DND-41 (cell line): Measurements from ENCODE around the gene CCDC169.

Experiments used
- EZH2 ChIP-seq: IDR thresholded peaks from 3 replicates; pipeline ENCODE4 v1.6.1; 2012; ENCODE audit warnings: borderline replicate concordance, low read depth, mild to moderate bottlenecking, moderate library complexity, low read length, inconsistent platforms; ENCODE audit not compliant: severe bottlenecking
- TF ChIP-seq, protein P1 (sequence below): IDR thresholded peaks from 2 replicates; pipeline ENCODE4 v1.5.1; 2012; ENCODE audit warnings: borderline replicate concordance, low read length, moderate library complexity, mild to moderate bottlenecking; ENCODE audit not compliant: poor library complexity, severe bottlenecking; ENCODE audit errors: extremely low read depth

DNA sequence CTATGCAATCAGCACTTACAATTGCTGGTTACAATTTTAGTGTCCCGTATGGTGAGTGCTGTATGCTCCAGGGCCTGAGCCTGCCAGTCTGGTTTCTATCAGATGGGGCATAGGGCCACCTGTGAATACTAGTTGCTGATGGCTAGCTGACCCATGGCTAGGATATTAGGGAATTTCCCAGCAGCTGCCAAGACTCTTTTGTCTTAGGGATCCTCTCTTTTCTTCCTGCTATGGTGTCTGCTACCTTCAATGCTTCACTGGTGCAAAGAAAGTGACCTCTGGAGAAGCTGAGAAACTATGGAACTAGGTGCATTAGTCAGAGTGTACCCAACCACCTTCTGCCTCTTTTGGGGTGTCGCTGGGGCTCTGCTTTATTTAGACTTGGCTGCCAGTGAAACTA lies 11.6 kb downstream of the CCDC169 start:
- TF ChIP-seq EZH2, result no peak
- TF ChIP-seq, protein P1, sequence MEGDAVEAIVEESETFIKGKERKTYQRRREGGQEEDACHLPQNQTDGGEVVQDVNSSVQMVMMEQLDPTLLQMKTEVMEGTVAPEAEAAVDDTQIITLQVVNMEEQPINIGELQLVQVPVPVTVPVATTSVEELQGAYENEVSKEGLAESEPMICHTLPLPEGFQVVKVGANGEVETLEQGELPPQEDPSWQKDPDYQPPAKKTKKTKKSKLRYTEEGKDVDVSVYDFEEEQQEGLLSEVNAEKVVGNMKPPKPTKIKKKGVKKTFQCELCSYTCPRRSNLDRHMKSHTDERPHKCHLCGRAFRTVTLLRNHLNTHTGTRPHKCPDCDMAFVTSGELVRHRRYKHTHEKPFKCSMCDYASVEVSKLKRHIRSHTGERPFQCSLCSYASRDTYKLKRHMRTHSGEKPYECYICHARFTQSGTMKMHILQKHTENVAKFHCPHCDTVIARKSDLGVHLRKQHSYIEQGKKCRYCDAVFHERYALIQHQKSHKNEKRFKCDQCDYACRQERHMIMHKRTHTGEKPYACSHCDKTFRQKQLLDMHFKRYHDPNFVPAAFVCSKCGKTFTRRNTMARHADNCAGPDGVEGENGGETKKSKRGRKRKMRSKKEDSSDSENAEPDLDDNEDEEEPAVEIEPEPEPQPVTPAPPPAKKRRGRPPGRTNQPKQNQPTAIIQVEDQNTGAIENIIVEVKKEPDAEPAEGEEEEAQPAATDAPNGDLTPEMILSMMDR, result no peak
